Panc1 (cell line): Measurements from ENCODE around the gene EFNA5.

Experiments used
- CTCF ChIP-seq: fragments of 450-650 bp; IDR thresholded peaks from 2 replicates; pipeline ENCODE4 v1.5.1; 2017; ENCODE audit warnings: mild to moderate bottlenecking
- POLR2AphosphoS5 ChIP-seq: IDR thresholded peaks from 2 replicates; pipeline ENCODE4 v1.6.1; 2012; ENCODE audit warnings: mild to moderate bottlenecking, low read depth, low read length, moderate library complexity
- REST ChIP-seq, 2 experiments: IDR thresholded peaks; 2 replicates each; pipeline ENCODE4 v1.6.1; 2011 to 2012; ENCODE audit warnings: low read depth in 2 of 2, control low read depth in 1 of 2, low read length in 1 of 2, mild to moderate bottlenecking in 1 of 2, moderate library complexity in 1 of 2; ENCODE audit not compliant: insufficient read depth in 1 of 2
- SIN3A ChIP-seq: IDR thresholded peaks from 2 replicates; pipeline ENCODE4 v1.6.1; 2012; ENCODE audit warnings: low read depth, mild to moderate bottlenecking, low read length, moderate library complexity, borderline replicate concordance; ENCODE audit not compliant: insufficient read depth

GRCh38 chr5:107542831-107543231 lies 127.9 kb downstream of the EFNA5 start:
- TF ChIP-seq CTCF (no peak), SIN3A (no peak), REST (IDR thresholded peaks at IDR 0.05; ENCODE audit: insufficient read depth in 1 of 2, low read depth in 2 of 2, low read length in 1 of 2) (no peak), POLR2AphosphoS5 (no peak)
